T-helper 2 cell (primary cell): ENCODE data around the gene KCNV2.

Source experiments
- DNase-seq, 5 experiments: peaks; one replicate each; pipeline versions ENCODE4 v3.0.0 to v3.0.0-alpha.2; 2012 to 2022

The KCNV2 gene

GRCh38 chr9:2761424-2761823 is 44.1 kb downstream of the KCNV2 start:
- DNase-seq: no peak

- DNase-seq: peak in 2 of 5 experiments; percentile 3 to 92
These were observed 47.0 kb downstream of the KCNV2 start for GRCh38 chr9:2764353-2764752.

GRCh38 chr9:2765250-2765880 is 48.1 kb downstream of the KCNV2 start:
- DNase-seq: peak in 1 of 5 experiments; percentile 44

- DNase-seq: no peak
These were observed 50.7 kb downstream of the KCNV2 start for GRCh38 chr9:2767800-2768677.

- DNase-seq: no peak
These were observed 53.8 kb downstream of the KCNV2 start for GRCh38 chr9:2771087-2771486.

- no peak for DNase-seq
These were observed 54.4 kb downstream of the KCNV2 start for GRCh38 chr9:2771661-2772060.

GRCh38 chr9:2777454-2777853 is 60.1 kb downstream of the KCNV2 start:
- no peak for DNase-seq

GRCh38 chr9:2778816-2779215 is 61.5 kb downstream of the KCNV2 start:
- no peak for DNase-seq
